GM19043 (cell line): ENCODE results near the gene ZSCAN23.
"Not testable (repeated sequence)": the region's sequence is repeated elsewhere in the genome, so short reads cannot be mapped to it uniquely, and the experiment has no call there.

Experiments
- ATAC-seq: cut with Tn5 transposase; IDR thresholded peaks from one replicate; pipeline ENCODE4 v1.9.1; 2021; ENCODE audit warnings: low read depth; ENCODE audit not compliant: unreplicated experiment

Gene ZSCAN23

GRCh38 chr6:28443112-28443773 lies at the start of gene ZSCAN23:
ZSCAN23 (minus strand) TSS chr6:28443491; CDS start chr6:28436266, 7,225 bp downstream.
- peak; percentile 90 for ATAC-seq

- ATAC-seq, result no peak
These were observed 48.7 kb upstream of the ZSCAN23 start for GRCh38 chr6:28491984-28492317.

GRCh38 chr6:28490205-28490890 lies 47.1 kb upstream of the ZSCAN23 start:
- no peak for ATAC-seq

- ATAC-seq, result no peak
These were observed 46.3 kb upstream of the ZSCAN23 start for GRCh38 chr6:28489366-28490204.

GRCh38 chr6:28488916-28489365 lies 45.6 kb upstream of the ZSCAN23 start:
- no peak for ATAC-seq

- no peak for ATAC-seq
These were observed 43.9 kb upstream of the ZSCAN23 start for GRCh38 chr6:28486988-28487742.

GRCh38 chr6:28486533-28486932 lies 43.2 kb upstream of the ZSCAN23 start:
- ATAC-seq, result no peak

- ATAC-seq, result no peak
These were observed 42.2 kb upstream of the ZSCAN23 start for GRCh38 chr6:28485482-28485881.

GRCh38 chr6:28480253-28480932 lies 37.1 kb upstream of the ZSCAN23 start:
- ATAC-seq, result no peak

- no peak for ATAC-seq
These were observed 35.2 kb upstream of the ZSCAN23 start for GRCh38 chr6:28478518-28478917.

- ATAC-seq, result no peak
These were observed 31.3 kb upstream of the ZSCAN23 start for GRCh38 chr6:28474441-28475219.

GRCh38 chr6:28469153-28469745 lies 26.0 kb upstream of the ZSCAN23 start:
- not testable (repeated sequence) for ATAC-seq

GRCh38 chr6:28468056-28468455 lies 24.8 kb upstream of the ZSCAN23 start:
- no peak for ATAC-seq

GRCh38 chr6:28462401-28462800 lies 19.1 kb upstream of the ZSCAN23 start:
- no peak for ATAC-seq

- ATAC-seq, result no peak
These were observed 15.3 kb upstream of the ZSCAN23 start for GRCh38 chr6:28458568-28458967.

GRCh38 chr6:28449056-28449455 lies 5.8 kb upstream of the ZSCAN23 start:
- ATAC-seq, result no peak

GRCh38 chr6:28447512-28447906 lies 4.2 kb upstream of the ZSCAN23 start:
- not testable (repeated sequence) for ATAC-seq

- no peak for ATAC-seq
These were observed 3.7 kb upstream of the ZSCAN23 start for GRCh38 chr6:28446818-28447511.
